HG03558 (cell line): ENCODE results near the gene BOC.

ENCODE experiments used
- ATAC-seq: cut with Tn5 transposase; IDR thresholded peaks from one replicate; pipeline ENCODE4 v1.9.1; 2021; ENCODE audit warnings: moderate number of reproducible peaks; ENCODE audit not compliant: unreplicated experiment; ENCODE audit errors: extremely low read depth

The BOC gene

DNA sequence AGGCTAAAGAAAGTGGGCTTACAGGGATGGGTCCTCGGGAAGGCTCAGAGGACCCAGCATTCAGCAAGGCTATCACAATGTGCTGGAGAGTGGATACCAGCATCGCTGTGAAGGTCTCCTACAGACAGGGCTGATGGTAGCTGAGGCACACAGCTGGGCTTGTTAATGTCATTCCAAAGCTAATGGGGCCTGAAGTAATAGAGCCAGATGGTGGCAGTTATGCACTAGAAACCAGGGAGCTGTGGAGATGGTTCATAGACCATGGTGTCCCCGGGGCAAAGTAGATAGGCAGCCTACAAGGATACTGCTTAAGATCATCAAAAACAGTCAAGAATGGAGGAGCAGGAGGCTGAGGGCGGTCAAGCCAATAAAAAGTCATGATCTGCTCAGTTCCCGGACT lies 24.8 kb upstream of the BOC start:
- no peak for ATAC-seq

- ATAC-seq, result no peak
Measured at GRCh38 chr3:113193288-113193687, 18.1 kb upstream of the BOC start.

DNA sequence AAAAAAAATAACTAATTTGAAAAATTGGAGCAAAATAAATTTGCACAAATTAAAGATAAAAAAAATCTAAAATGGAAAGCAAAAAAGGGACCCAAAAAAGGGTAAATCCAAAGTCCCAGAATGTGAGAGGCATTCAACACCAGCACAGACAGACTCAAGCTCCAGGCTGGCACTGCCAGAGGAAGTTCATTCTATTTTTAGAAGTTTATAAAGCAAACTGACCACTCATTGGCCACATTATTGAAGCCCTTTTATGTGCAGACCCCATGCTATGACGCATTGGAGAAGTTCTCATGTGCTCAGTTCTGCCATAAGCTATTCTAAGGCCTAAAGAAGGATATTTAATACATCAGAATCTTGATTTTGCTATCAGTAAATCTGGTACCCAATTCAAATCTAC lies 17.6 kb upstream of the BOC start:
- ATAC-seq, result no peak

GRCh38 chr3:113194823-113195401 lies 16.4 kb upstream of the BOC start:
- no peak for ATAC-seq

GRCh38 chr3:113200351-113200750 lies 11.0 kb upstream of the BOC start:
- ATAC-seq, result no peak

GRCh38 chr3:113200946-113201345 lies 10.4 kb upstream of the BOC start:
- no peak for ATAC-seq

DNA sequence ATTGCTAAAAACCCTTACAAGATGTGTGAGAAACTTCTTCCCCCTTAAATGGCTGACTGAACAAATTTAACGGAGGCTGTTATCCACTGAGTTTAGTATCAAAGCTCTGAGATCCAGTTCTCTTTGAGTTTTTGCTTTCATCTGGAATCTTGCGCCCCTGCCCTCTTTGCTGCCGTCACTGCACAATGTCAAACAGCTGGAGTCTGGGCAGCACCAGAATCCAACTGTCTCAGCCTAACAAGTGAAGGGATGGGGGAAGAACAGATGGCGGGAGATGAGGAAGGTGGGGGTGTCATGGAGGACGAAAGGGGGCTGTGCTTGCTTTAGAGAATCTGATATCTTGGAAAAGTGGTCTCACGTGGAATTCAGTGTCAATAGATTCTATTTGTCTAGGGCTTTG lies 7.0 kb upstream of the BOC start:
- ATAC-seq, result no peak

- ATAC-seq, result no peak
Measured at GRCh38 chr3:113205481-113205880, 5.9 kb upstream of the BOC start.

- no peak for ATAC-seq
Measured at GRCh38 chr3:113210604-113211329, 590 bp upstream of the BOC start.

DNA sequence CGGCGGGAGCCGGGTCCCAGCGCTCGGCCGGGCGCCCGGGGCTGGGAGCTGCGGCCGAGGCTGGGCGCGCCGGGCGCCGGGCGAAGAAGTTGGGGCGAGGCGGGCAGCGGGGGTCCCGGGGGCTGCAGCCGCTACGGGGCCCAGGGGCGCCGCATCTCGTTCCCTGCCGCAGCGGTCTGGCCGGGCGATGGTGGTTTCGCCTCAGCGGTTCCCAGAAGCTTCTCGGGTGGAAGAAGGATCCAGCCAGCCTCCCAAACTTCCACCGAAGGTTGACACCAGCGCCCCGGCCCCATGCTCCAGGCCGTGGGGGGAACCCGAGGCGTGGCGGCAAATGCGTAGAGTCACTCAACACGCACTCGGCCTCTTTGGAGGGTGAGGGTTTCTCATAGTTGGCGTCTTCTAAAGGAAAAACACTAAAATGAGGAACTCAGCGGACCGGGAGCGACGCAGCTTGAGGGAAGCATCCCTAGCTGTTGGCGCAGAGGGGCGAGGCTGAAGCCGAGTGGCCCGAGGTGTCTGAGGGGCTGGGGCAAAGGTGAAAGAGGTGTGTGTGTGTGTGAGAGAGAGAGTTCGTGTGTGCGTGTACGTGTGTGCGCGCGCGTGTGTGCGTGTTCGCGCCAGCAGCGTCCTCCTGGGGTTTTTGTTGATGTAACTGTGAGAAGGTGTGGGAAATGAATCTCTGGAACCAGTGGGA lies 940 bp downstream of the BOC start:
- ATAC-seq, result no peak

- no peak for ATAC-seq
Measured at GRCh38 chr3:113212844-113213375, 1.6 kb downstream of the BOC start.

GRCh38 chr3:113213896-113214587 lies 2.7 kb downstream of the BOC start:
- no peak for ATAC-seq

GRCh38 chr3:113214917-113215595 lies 3.7 kb downstream of the BOC start:
- no peak for ATAC-seq

DNA sequence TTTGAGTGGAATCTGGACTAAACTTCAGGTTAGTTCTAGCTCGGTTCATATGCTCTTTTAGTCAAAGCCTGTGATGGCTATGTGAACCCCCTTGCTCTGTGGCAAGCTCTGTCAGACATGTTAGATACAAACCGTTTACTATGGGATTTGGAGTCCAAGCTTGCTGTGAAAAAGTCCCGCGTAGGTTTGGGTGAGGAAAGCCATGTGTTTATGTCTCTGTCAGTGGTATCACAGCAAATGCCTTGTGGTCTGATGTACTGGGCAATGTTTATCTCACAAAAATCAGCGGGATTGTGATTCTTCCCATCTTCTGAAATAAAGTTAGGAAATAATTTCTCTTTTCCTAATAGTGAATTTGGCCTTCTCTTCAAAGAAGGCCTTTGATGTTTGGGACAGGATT lies 5.0 kb downstream of the BOC start:
- no peak for ATAC-seq

DNA sequence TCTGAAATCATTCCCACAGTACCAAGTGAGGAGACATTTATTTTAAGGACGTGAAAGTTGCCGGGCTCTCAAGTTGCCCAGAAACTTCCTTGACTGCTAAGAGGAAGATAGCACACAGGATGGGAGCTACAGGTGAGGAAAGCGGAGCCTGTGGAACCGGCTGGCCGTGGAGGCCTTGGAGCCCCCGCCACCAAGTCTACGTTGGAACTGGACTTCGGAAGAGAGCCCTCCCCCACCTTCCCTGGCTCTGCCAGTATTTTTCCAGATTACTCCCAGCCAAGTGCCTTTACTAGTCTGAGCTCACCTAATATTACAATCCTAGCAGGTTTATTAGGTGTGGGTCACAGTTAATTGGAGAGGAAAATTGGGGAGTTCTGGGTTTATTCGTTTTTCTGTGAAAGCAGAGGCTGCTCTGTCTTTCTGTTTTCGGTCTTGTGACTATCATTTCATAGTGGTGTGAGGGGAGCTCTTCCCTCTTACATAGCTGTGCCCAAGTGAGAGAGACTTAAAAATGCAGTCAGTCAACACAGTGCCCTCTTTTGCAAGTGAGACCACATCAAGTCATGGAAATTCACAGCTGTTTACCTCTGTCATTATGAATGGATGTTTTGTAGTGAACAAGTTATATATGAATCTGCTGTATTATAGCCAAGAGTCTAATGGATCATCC lies 6.8 kb downstream of the BOC start:
- ATAC-seq, result no peak

- ATAC-seq, result no peak
Measured at GRCh38 chr3:113218681-113219045, 7.3 kb downstream of the BOC start.

DNA sequence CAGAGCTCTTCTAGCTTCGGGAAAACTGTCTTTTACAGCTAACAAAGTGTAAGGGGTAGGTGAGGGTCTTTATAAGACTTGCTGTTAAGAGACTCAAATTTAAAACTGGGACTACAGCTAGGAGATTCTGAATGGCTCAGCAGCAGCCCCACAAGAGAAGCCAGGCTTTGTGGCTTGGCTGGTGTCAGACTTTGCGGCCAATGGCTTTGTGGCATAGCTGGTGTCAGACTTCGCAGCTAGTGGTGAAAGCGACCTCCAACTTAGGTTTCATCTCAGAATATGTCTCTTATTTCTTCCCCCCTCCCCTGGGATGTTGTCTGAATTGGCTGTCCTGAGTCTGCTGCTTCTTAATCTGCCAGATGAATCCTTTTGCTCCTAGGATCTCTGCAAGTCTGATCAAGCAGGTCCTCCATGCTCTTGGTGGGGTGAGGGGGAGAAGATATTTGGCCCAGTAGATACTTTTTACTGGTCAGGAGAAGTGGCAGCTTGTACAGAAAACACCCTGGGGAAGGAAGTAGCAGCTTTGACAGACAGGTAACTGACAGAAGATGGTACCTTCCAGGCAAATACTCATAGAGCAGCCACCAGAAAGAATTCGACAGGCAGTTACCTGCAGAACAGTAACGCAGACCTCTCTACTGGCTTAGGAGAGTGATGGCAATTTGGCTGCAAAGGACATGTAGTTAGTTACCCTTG lies 8.4 kb downstream of the BOC start:
- no peak for ATAC-seq

GRCh38 chr3:113220721-113221120 lies 9.4 kb downstream of the BOC start:
- no peak for ATAC-seq

DNA sequence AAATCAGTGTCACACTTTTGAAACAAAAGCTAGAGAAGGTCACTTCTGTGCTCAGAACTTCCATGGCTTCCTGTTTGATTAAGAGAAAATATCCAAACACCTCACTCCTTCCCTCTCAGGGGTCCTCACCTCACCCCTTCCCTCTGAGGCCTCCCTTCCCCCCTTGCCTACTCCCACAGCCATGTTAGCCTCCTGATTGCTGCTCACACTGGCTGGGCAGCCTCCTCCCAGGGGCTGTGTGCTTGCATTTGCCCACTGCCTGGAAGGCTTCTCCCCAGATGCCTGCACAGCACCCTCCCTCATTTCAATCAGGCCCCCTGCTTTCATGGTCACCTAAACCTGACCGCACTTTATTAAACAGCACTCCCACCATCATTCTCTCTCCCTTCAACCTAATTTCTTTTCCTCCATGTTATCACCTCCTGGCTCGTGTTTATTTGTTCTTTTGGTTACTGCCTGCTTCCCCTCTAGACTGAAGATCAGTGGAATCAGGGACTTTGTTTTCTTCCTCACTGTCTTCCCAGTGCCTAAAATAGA lies 10.4 kb downstream of the BOC start:
- ATAC-seq, result no peak
